Right lobe of liver (tissue), 4 donors: Measurements from ENCODE around the gene DDX4.

ENCODE experiments used
- POLR2A ChIP-seq: fragments of 450-650 bp; IDR thresholded peaks from one replicate; pipeline ENCODE4 v1.6.1; 2017; ENCODE audit warnings: antibody characterized with exemption, mild to moderate bottlenecking
- TF ChIP-seq, protein P1 (sequence below), 4 donors: fragments of 200-600 bp in 3 of 4; fragments of 450-650 bp in 1 of 4; IDR thresholded peaks; one replicate each; pipeline versions ENCODE4 v1.5.1 to v1.8.0; 2016 to 2022; ENCODE audit warnings: antibody characterized with exemption in 4 of 4, mild to moderate bottlenecking in 2 of 4
- donor health status: DM: no; HTN: no; CAD: no.
- donor health status: DM: no; HTN: no; CAD: no.
- donor health status: DM: no; HTN: yes; CAD: no.

DNA sequence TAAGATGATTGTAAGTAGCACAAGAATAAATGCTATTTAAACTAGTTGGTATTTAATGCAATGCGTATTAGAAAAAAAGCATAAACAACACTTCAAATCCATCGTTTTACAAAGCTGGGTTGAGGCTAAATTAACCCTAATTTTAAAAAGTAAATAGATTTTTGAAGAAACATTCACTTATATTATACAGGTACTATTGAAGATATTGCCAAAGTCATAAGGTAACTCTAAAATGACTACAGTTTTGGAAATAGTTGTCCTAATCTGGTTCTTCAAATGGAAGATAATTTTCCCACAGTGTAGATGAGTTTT lies 45.8 kb upstream of the DDX4 start:
- TF ChIP-seq, protein P1, sequence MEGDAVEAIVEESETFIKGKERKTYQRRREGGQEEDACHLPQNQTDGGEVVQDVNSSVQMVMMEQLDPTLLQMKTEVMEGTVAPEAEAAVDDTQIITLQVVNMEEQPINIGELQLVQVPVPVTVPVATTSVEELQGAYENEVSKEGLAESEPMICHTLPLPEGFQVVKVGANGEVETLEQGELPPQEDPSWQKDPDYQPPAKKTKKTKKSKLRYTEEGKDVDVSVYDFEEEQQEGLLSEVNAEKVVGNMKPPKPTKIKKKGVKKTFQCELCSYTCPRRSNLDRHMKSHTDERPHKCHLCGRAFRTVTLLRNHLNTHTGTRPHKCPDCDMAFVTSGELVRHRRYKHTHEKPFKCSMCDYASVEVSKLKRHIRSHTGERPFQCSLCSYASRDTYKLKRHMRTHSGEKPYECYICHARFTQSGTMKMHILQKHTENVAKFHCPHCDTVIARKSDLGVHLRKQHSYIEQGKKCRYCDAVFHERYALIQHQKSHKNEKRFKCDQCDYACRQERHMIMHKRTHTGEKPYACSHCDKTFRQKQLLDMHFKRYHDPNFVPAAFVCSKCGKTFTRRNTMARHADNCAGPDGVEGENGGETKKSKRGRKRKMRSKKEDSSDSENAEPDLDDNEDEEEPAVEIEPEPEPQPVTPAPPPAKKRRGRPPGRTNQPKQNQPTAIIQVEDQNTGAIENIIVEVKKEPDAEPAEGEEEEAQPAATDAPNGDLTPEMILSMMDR (IDR thresholded peaks at IDR 0.05) = no peak
- no peak for TF ChIP-seq POLR2A
